Transverse colon (tissue), 4 donors: Measurements from ENCODE around the gene SSRP1. TPM values are rescaled to one million over a fixed set of nuclear protein-coding genes. Genes with fewer than 3 reads are reported as not detected.

Source experiments
- DNase-seq: peaks from one replicate; pipeline ENCODE4 v3.0.0-alpha.2; 2019
- H3K27ac ChIP-seq, 4 donors: fragments of 200-600 bp; sonication (generic); 2 replicates each; pipeline ENCODE4 v1.5.1; 2016 to 2018; ENCODE audit warnings: inconsistent platforms in 4 of 4
- H3K27me3 ChIP-seq: fragments of 200-600 bp; sonication (generic); 2 replicates; pipeline ENCODE4 v1.5.1; 2017; ENCODE audit warnings: inconsistent platforms
- H3K36me3 ChIP-seq, 4 donors: fragments of 200-600 bp; sonication (generic); 2 replicates each; pipeline ENCODE4 v1.5.1; 2017 to 2019; ENCODE audit warnings: inconsistent platforms in 4 of 4
- H3K4me1 ChIP-seq, 4 donors: fragments of 200-600 bp; sonication (generic); 2 replicates each; pipeline ENCODE4 v1.5.1; 2017 to 2020; ENCODE audit warnings: inconsistent platforms in 4 of 4
- H3K4me3 ChIP-seq, 4 donors: fragments of 200-600 bp; sonication (generic); 1 replicate in 1 of 4; 2 replicates in 3 of 4; pipeline versions ENCODE4 v1.5.1 to v1.6.1; 2017 to 2019; ENCODE audit warnings: inconsistent platforms in 4 of 4
- H3K9me3 ChIP-seq, 2 donors: fragments of 200-600 bp; sonication (generic); 2 replicates each; pipeline ENCODE4 v1.5.1; 2017 to 2019; ENCODE audit warnings: inconsistent platforms in 2 of 2
- CTCF ChIP-seq, 5 experiments: fragments of 200-600 bp in 3 of 5; fragments of 450-650 bp in 2 of 5; sonication (generic) in 3 of 5; IDR thresholded peaks; 1 replicate in 2 of 5; 2 replicates in 3 of 5; pipeline ENCODE4 v1.5.1; 2016 to 2017; ENCODE audit warnings: antibody characterized with exemption in 5 of 5, inconsistent platforms in 3 of 5, mild to moderate bottlenecking in 2 of 5, moderate library complexity in 1 of 5
- EP300 ChIP-seq: sonication (generic); formaldehyde crosslinking; IDR thresholded peaks from one replicate; pipeline ENCODE4 v1.6.1; 2017; ENCODE audit warnings: antibody characterized with exemption, low read depth
- POLR2A ChIP-seq: fragments of 450-650 bp; IDR thresholded peaks from one replicate; pipeline ENCODE4 v1.6.1; 2016; ENCODE audit warnings: antibody characterized with exemption, mild to moderate bottlenecking, moderate library complexity
- POLR2AphosphoS5 ChIP-seq, 3 donors: sonication (generic); formaldehyde crosslinking; IDR thresholded peaks; one replicate each; pipeline ENCODE4 v1.6.1; 2016; ENCODE audit warnings: antibody characterized with exemption in 3 of 3
- WGBS, 2 donors: methylation state at CpG; one replicate each; pipeline ENCODE4 v1.1.5; 2018; ENCODE audit warnings: low coverage in 1 of 2; 5-methylcytosine and 5-hydroxymethylcytosine counted together
- in situ Hi-C, 4 donors: fragments of 200-750 bp; cut with MboI; loops; one replicate each; pipeline versions ENCODE4 v1.15.0 to v1.15.1; 2017; ENCODE audit warnings: low sequenced_read_pairs in 3 of 4, low pct_ligation_motif_present in 1 of 4, low pct_unique_long_range_greater_than_20kb in 1 of 4
- intact Hi-C: fragments of 100-400 bp; cut with DNase I; formaldehyde crosslinking; loops from one replicate; pipeline ENCODE4 v1.15.1; 2023; ENCODE audit warnings: low total_unique reads
- total RNA-seq, 4 donors: library from RNA; depleted of rRNA; stranded (reverse); fragments of >200 nt; gene quantifications; one replicate each; pipeline ENCODE4 v1.1.0, GENCODE V29; 2016

The SSRP1 gene
- total RNA-seq, 4 donors from 2014 or later: 32.0 to 59.4 (median 45.5) TPM

DNA sequence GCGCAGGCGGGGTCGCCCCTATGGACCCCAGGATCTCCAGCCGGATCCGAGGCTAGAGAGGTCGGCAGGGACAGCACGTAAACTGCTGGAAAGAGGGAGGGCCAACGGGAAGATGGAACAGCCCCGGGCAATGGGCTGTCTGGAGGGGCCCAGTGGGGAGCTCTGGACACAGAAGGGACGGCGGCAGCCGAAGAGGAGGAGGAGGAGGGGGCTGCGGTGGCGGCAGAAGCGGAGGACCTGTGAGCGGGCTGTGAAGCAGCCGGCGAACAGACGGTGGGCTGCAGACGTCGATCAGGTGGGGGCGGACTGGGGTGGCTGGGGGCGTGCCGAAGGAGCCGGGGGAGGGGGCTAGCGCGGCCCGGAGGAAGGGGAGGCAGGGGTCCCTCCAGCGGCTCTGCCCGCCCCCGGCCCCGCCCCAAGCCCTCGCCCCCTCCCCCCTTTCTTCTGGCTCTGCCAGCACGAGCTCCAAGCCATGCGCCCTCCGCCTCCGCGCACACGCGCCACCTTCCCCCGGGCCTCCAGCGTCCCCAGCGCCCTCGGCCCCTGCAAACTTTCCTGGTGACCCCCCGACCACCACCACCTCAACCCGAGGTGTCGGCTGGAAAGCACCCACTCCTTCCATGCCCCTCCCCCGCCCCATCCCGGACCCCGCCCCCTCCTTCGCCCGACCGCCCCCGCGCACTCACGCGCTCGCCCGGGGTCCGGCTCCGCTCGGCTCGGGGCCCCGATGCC is 11.4 kb downstream of the SSRP1 start:
- no peak for TF ChIP-seq CTCF (IDR thresholded peaks at IDR 0.05)
- TF ChIP-seq POLR2A: no peak
- TF ChIP-seq POLR2AphosphoS5 (IDR thresholded peaks at IDR 0.05): no peak
- no peak for TF ChIP-seq EP300
- H3K4me3 ChIP-seq: peak overlapping the region; percentile 81 to 97 (median 86)
- 5% methylated on average over 23 of the region's 64 CpGs; no CpG with 5 or more reads in 1 of the 2 donors for WGBS, 2 donors
- intact Hi-C loops: loop anchor here (10.0 kb wide), 1 partner anchor 340 kb away; the partner anchor contains the start of gene ZDHHC5
- no peaks in the 10 kb centered on the region for H3K9me3 ChIP-seq
- DNase-seq: peak; percentile 49
- peak overlapping the region; percentile 92 to 98 (median 96) for H3K27ac ChIP-seq
- no peaks in the 10 kb centered on the region for H3K27me3 ChIP-seq
- H3K36me3 ChIP-seq: peaks cover 0 to 8% (median 4%) of the 10 kb centered on the region in 4 donors
- in situ Hi-C loops: no loop called here
- peaks cover 24 to 59% (median 51%) of the 10 kb centered on the region in 4 donors for H3K4me1 ChIP-seq

- peak overlapping the region; percentile 92 to 98 (median 96) for H3K27ac ChIP-seq
- H3K4me1 ChIP-seq: peaks cover 24 to 62% (median 51%) of the 10 kb centered on the region in 4 donors
- in situ Hi-C loops (no loop called here), intact Hi-C loops (loop anchor here (10.0 kb wide), 1 partner anchor 341 kb away; the partner anchor contains the start of gene ZDHHC5)
- no peaks in the 10 kb centered on the region for H3K9me3 ChIP-seq
- H3K27me3 ChIP-seq: no peaks in the 10 kb centered on the region
- peaks cover 0 to 8% (median 4%) of the 10 kb centered on the region in 4 donors for H3K36me3 ChIP-seq
- DNase-seq: no peak
- whole genome bisulfite sequencing, 2 donors: 20 to 28% methylated on average over 1 to 9 of the region's 9 CpGs
- peak overlapping the region; percentile 81 to 97 (median 86) for H3K4me3 ChIP-seq
- TF ChIP-seq POLR2A (no peak), EP300 (no peak), POLR2AphosphoS5 (IDR thresholded peaks at IDR 0.05) (no peak), CTCF (IDR thresholded peaks at IDR 0.05) (no peak)
Measured at GRCh38 chr11:57323855-57324153, 11.9 kb downstream of the SSRP1 start.

DNA sequence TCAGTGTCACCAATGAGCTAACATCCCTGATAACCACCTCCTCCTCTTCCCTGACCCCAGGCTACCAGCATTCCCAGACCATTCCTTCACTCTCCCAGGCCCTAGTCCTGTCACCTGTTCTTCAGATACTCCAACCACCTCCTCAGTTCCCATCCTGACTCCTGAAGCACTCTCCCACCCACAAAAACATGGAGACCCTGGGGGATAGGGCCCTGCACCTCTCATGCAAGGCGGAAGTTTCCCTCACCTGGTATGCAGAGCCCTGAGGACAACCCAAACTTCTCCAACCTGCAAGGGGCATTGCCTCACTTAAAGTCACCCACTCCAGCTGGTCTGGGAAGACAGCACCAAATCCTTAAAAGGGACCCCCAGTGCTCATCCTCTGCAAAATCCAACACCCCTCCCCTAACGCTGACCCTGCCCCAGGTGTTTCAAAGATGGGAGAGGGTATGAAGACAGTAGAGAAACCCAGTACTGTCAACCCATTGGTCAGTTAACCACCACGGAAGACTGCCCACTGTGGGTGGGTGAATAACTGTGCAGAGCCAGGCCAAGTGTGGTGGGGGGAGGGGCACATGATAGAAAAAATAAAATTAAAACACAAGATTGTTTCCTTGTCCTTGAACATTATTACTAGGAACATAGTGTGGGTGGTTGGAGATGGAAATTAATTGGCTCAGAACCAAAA is 12.4 kb downstream of the SSRP1 start:
- WGBS, 2 donors: 0 to 47% methylated on average over 1 to 3 of the region's 3 CpGs
- intact Hi-C loops: loop anchor here (10.0 kb wide), 1 partner anchor 341 kb away; the partner anchor contains the start of gene ZDHHC5
- peaks cover 24 to 66% (median 54%) of the 10 kb centered on the region in 4 donors for H3K4me1 ChIP-seq

More for the DNA sequence above, 12.4 kb downstream of the SSRP1 start:
- Histone ChIP-seq H3K27me3 (no peaks in the 10 kb centered on the region), H3K36me3 (peaks cover 0 to 8% (median 4%) of the 10 kb centered on the region in 4 donors), H3K9me3 (no peaks in the 10 kb centered on the region), H3K4me3 (peak overlapping the region; percentile 81 to 97 (median 86)), H3K27ac (peak overlapping the region; percentile 92 to 98 (median 96))
- no peak for DNase-seq
- in situ Hi-C loops: no loop called here
- no peak for TF ChIP-seq POLR2AphosphoS5 (IDR thresholded peaks at IDR 0.05)
- TF ChIP-seq CTCF (IDR thresholded peaks at IDR 0.05): no peak
- TF ChIP-seq POLR2A: no peak
- no peak for TF ChIP-seq EP300
